Inferior parietal cortex (tissue), 1 donor: ENCODE measurements around the gene SIVA1.
"Not testable (repeated sequence)": the region's sequence is repeated elsewhere in the genome, so short reads cannot be mapped to it uniquely, and the experiment has no call there.

Source experiments
- DNase-seq: peaks from one replicate; pipeline ENCODE4 v3.0.0-alpha.2; 2016; ENCODE audit errors: extremely low spot score

Gene SIVA1

GRCh38 chr14:104734991-104735779, 17.8 kb upstream of the SIVA1 start:
- DNase-seq = no peak

GRCh38 chr14:104735830-104736642, 16.9 kb upstream of the SIVA1 start:
- no peak for DNase-seq

GRCh38 chr14:104738375-104739019, 14.4 kb upstream of the SIVA1 start:
- no peak for DNase-seq

GRCh38 chr14:104739026-104739425, 13.9 kb upstream of the SIVA1 start:
- no peak for DNase-seq

GRCh38 chr14:104739546-104740516, 13.1 kb upstream of the SIVA1 start:
- no peak for DNase-seq

GRCh38 chr14:104741108-104741802, 11.7 kb upstream of the SIVA1 start:
- DNase-seq = no peak

- DNase-seq = no peak
Observed at GRCh38 chr14:104741803-104742251, 11.1 kb upstream of the SIVA1 start.

- DNase-seq = no peak
Observed at GRCh38 chr14:104742586-104743455, 10.1 kb upstream of the SIVA1 start.

- DNase-seq = no peak
Observed at GRCh38 chr14:104743461-104744380, 9.2 kb upstream of the SIVA1 start.

GRCh38 chr14:104744484-104744883, 8.5 kb upstream of the SIVA1 start:
- DNase-seq = no peak

- DNase-seq = no peak
Observed at GRCh38 chr14:104745431-104745830, 7.5 kb upstream of the SIVA1 start.

- DNase-seq = no peak
Observed at GRCh38 chr14:104746071-104746545, 6.8 kb upstream of the SIVA1 start.

GRCh38 chr14:104746934-104747481, 5.9 kb upstream of the SIVA1 start:
- DNase-seq = peak; percentile 29

GRCh38 chr14:104747876-104748275, 5.1 kb upstream of the SIVA1 start:
- no peak for DNase-seq

GRCh38 chr14:104749111-104749649, 3.8 kb upstream of the SIVA1 start:
- peak; percentile 36 for DNase-seq

- DNase-seq = no peak
Observed at GRCh38 chr14:104750056-104750752, 2.7 kb upstream of the SIVA1 start.

- DNase-seq = not testable (repeated sequence)
Observed at GRCh38 chr14:104750753-104751057, 2.2 kb upstream of the SIVA1 start.
